ENCODE measurements around the gene PARVG.

Gene PARVG

DNA sequence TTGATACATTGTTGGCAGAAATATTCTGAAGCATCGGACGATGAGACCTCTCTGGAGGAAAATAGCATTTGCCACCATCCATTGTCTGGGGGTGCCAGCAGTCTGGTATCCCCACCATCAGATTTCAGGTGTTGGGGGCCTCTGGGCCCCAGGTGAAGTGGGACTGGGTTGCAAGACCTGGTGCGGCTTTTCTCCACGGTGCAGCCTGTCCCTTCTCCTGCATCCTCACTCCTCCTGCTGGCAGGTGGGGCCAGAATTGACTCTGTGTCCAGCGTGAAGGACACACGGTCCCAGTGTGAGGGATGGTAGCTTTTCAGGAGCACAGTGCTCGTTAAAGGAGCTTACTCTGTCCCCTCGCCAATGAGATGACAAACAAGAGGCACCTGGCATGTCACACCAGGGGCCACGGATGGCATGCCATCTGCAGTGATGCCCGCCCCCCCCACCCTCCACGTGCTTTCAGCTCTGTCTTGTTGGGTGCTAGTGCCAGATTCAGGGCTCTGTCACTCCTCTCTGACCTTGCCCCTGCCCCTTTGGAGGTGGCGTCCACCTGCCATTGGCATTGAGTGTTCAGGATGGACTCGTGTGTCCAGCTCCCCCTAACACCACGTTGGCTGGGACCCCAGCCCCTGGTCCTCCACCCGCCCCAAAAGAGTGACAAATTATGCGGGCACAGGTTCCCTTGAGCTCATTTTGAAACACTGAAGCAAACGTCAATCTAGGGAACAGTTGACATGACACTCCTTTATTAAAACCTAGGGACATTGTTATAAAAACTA lies 62.4 kb downstream of the PARVG start:
- ATAC-seq (no peak), DNase-seq (no peak)

DNA sequence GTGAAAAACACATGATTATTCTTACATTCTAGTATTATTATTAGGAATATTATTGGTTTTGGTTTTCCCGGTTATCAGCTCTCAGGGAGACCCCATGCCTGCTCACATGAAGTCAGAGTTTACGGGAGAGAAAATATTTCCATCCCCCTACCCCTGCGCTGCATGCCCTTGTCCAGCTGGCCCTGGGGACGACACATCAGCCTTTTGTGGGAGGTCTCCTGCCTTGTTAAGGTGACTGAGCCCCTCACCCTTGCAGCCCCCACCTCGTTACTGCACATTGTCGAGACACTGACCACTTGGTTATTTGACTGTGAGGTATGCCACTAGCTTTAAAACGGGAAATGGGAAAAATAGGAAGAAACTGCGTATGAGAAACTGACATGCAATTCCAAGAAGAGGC lies 63.0 kb downstream of the PARVG start:
- ATAC-seq: no peak
- no peak for DNase-seq

DNA sequence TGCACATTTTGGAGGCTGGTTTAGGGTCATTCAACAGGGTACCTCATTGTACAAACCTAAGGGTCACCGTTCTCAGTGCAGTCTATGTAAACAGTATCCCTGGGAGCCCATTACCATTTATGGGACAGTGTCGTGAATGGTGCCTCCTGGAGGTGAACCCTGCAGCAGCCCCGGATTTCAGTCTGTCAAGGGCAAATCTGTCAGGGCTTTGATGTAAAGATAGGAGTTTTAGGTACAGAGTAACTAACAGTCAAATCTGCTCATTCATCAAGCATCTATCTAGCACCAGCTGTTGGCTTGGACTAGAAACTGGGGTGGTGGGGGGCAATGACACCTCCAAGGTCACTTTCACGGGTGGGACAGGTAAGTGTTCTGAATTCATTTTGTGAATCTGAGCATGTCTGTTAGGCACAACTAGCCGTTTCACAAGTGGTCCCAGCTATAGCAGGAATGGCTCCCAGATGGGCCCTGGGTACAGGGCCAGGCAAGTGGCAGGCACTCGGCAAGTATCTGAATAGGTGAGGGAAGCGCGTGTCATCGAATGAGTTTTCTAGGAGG lies 63.6 kb downstream of the PARVG start:
- DNase-seq: no peak
- ATAC-seq: no peak

DNA sequence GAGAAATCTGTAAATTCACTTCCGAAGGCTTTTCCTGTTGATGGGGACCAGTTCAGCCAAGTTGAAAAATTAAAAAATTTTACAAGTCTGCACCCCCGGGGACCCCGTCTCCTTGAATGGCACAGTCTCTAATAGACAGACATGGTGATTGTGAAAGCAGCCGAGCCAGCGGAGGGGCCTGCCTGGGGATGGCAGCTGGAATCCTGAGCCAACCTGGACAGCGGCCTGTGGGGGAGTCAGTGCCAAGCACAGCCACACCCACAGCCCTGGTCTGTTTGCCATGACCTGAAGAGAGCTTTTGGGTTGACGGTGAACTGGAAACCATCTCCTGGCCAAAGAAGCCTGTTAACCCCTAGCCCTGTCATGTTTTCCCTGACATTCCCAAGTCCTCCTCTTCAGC lies 64.7 kb downstream of the PARVG start:
- ATAC-seq (no peak), DNase-seq (no peak)

DNA sequence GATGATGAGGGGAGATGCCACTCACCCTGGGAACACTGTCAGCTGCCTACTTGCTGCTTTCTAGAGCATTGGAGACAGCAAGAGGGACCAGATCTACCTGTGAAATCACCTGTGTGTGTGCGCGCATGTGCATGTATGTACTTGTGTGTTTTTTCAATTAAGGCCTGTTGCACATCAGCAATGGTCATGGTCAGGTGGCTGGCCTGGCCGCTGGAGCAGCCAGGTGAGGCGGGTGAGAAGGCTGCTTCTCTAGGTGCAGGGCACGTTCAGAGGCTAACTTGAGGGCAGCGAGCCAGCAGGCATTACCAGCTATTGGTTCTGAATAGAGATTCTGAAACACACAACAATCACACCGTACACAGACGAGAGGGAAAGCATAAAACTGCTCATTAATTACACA lies 65.1 kb downstream of the PARVG start:
- no peak for ATAC-seq
- DNase-seq: no peak

DNA sequence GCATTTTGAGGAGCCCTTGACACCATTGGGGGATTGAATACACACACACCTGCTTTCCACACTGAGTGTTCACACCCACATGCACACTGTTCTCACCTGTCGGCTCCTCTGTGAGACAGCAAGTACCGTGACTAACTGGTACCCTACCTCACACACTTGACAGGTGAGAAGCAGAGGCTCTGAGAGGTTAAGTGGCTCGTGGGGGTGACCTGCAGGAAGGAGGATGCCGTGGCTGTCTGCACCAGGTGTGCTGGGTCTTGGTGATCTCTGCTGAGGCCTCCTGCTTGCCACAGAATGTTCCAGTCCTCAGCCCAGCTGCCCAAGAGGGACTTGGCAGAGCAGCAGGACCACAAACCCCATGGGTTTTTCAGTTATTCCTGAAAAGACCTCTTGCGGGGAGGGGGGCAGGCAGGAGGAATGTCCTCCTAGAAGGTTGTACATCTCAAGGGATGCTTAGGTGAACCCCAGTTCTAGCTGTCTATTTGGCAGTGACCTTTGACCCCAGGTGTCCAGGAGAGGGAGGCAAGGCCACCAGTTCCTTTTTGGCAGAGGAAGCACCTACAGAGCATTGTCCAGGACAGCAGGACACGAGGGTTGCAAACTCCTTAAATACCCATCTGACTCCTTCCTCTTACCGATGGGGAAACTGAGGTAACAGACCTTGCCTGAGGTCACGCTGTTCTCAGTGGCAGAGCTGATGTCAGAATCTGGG lies 66.0 kb downstream of the PARVG start:
- no peak for ATAC-seq
- no peak for DNase-seq

DNA sequence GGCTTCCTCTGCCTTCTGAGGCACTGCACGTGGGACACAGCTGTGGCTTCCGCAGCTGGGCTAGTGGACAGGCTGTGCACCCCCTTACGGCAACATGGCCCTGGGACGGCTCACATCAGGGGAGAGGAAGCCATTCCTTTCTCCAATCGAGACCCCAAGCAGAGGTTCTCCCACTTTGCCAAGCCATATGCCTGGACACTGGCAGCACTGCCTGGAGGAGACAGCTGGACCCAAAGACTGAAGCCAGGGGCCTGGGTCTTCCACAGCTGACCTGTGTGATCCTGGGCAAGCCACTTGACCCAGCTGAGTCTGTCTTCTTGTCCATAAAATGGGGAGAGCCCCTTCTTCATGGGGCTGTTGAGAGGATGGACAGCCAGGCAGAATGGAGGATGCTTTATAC lies 66.6 kb downstream of the PARVG start:
- no peak for DNase-seq
- no peak for ATAC-seq

DNA sequence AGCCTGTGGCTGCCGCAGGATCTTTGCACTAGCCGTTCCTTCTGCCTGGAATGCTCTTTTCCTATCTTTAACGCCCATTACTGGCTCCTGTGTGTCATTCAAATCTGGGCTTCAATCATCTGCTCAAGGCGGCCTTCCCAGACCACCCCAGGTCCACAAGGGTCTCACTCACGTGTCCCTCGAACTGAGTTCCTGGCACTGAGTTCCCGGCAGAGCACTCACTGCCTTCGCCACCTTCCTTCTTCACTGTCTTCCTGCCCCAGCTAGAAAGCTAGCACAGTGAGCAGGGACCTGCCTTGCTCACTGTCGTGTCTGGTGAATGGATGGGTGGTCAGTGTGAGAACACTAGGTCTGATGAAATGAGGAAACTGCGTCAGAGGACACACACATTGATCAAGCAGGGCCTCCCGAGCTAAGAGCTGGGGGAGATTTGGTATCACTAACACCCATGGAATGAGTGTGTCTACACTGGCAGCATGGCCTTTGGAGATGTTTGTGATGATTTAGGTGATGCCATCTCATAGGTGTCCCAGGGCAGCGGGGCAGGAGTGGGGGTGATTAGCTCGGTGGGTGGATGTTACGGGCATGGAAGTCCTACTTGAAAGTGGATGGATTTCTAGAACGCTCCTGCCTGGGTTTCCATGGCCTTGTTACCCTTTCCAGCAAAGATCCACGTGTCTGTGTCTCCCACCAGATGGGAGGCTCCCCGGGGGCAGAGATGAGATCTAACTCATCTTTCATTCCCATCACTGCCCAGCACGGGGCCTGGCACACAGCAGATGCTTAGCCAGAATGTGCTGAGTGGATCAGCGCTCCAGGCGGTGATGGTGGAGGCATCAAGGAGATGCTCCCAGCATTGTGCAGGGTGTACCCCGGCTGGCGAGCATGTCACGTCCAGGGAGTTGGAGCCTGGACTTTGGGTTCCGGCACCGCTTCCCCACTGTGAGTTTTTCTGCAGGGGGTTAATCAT lies 67.5 kb downstream of the PARVG start:
- no peak for DNase-seq
- no peak for ATAC-seq

DNA sequence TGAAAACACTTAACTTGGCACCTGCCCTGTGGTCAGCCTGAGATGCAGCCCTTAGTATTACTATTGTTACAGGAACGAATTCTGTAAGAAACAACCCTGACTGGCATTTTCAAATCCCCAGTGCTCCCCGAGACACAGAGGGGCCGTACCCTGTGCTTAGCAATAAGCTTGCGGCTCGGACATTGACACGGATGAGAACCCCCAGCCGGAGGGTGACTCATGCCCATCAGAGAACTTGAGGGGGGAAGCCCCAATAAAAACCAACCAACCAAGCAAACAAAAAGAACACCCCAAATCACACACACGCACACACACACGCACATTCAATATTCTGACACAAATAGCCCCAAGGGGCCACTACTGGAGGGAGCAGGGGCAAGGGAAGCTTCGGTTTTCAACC lies 68.2 kb downstream of the PARVG start:
- ATAC-seq: no peak
- DNase-seq: no peak

DNA sequence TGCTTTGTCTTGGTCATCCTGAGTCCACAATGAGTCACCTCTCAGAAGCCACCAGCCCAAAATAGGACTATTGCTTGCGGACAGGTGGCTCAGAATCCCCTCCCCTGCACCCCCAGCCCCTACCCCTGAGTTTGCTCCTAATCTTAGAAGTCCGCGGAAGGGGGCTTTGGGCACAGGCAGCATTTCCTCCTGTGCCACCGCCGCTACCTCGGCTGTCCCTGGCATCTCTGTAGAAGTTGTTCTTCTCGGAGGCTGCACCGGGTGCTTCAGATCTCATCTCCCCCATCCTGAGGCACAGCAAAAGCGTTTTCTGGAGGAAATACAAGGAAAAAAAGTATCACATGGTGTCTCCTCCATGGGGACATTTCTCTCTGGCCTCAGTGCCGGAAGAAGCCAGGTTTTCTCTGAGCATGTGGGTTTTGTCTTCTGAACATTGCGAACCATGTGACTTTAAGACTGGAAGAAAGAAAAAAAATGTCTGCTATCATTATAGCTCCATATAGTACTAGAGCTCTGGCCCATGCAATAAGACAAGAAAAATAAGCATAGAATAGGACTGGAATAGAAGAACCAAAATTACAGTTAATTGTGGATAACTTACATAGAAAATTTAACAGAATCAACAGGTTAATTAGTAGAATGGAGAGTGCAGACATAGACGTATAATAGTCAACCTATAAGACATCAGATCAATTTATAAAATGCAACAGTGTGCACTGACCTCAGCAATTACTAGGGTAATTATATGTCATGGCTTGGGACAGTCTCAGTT lies 68.8 kb downstream of the PARVG start:
- no peak for ATAC-seq
- DNase-seq: no peak

DNA sequence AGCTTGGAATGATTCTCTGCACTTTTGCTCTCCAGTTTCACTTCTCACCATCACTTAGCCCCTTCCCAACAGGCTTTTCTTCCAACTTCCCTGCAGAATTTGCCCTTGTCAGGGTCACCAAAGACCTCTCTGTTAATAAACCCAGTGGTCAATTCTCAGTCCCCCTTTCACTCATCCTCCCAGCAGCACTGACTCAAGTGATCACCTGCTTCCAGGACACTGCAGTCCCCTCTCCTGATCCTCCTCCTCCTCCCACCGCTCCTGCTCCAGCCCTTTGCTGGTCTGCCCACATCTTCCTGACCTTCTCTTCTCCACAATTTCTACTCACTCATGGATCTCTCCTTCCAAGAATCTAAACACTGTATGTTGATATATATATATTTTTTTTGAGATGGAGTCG lies 74.1 kb downstream of the PARVG start:
- DNase-seq: no peak
- no peak for ATAC-seq

DNA sequence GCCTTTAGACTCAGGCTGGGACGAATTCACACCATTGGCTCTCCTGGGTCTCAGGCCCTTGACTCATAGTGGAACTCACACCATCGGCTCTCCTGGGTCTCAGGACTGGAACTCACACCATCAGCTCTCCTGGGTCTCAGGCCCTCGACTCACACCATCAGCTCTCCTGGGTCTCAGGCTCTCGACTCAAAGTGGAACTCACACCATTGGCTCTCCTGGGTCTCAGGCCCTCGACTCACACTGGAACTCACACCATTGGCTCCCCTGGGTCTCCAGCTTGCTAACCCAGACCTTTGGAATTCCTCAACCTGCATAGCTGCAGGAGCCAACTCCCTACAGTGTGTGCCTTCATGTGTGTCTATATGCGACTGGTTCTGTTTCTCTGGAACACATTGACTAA lies 75.4 kb downstream of the PARVG start:
- DNase-seq (no peak), ATAC-seq (no peak)

DNA sequence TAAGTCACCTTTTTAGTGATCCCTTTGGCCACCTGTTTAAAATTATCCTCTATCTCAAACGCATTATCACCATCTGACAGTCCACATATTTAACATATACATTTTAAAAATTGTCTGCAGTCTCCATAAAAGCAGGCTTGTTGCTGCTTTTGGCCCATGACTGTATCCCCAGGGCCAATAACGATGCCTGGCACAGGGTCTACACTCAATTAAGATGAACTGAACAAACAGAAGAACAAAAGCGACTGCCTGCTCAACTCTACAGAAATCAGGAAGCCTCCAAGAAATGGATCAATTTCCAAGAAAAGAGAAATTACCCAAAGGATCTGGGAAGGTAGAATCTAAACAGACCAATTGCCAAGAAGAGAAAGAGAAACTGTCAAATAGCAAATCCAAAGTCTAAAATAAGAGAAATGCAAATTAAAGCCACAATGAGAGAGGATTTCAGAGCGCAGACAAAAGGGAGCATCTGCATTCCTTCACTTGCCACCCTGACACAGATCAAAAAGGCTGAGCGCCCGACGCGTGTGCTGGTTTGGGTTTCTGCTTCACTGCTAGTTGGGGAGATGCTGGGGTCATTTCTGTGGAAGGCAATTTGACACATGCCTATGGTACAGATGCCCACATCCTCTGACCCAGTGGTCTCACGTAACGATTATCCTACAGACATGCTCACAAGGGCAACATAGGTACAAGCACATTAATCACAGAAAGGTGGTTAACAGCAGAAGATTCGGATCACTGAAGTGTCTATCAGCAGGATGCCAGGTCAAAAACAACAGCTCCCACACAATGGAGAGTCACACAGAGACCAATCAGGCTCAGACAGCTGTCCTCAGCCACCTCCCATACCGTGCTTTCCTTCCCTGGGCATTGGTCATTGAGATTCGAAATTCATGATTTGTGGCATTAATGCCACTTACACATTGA lies 76.1 kb downstream of the PARVG start:
- ATAC-seq (no peak), DNase-seq (no peak)

All from stimulated activated naive CD8-positive, alpha-beta T cell treated with anti-CD3 and anti-CD28 coated beads, Interleukin-15, Interleukin-2, amounts not matched to agents 100 U/mL and 50 U/mL, for 24 hours (primary cell).